ENCODE measurements around the gene NFIX.
A peak's percentile ranks its signal among the peaks of the same experiment; 100 is the strongest.

Gene NFIX

GRCh38 chr19:13082192-13083007, 87.1 kb downstream of the NFIX start:
- TF ChIP-seq CTCF (IDR thresholded peaks at IDR 0.05; ENCODE audit: insufficient read depth, low read length, poor library complexity, severe bottlenecking): peak; percentile 26
- Histone ChIP-seq H3K27me3 (replicated peaks; ENCODE audit: control insufficient read depth, insufficient read depth, low read length) (peaks cover 3% of the 10 kb centered on the region; the same call in 1 of the 2 replicates), H3K36me3 (ENCODE audit: control insufficient read depth, insufficient read depth, low read length) (no peaks in the 10 kb centered on the region), H3K4me3 (replicated peaks; ENCODE audit: low read depth, low read length) (no peak overlapping the region)
- no peak for DNase-seq (ENCODE audit: extremely low read depth, insufficient read length)

GRCh38 chr19:13083008-13083404, 87.7 kb downstream of the NFIX start:
- no peak for TF ChIP-seq CTCF (IDR thresholded peaks at IDR 0.05; ENCODE audit: insufficient read depth, low read length, poor library complexity, severe bottlenecking)
- no peak for DNase-seq (ENCODE audit: extremely low read depth, insufficient read length)
- Histone ChIP-seq H3K27me3 (replicated peaks; ENCODE audit: control insufficient read depth, insufficient read depth, low read length) (peaks cover 3% of the 10 kb centered on the region; the same call in 1 of the 2 replicates), H3K4me3 (replicated peaks; ENCODE audit: low read depth, low read length) (no peak overlapping the region), H3K36me3 (ENCODE audit: control insufficient read depth, insufficient read depth, low read length) (no peaks in the 10 kb centered on the region)

GRCh38 chr19:13083627-13084026, 88.4 kb downstream of the NFIX start:
- Histone ChIP-seq H3K36me3 (ENCODE audit: control insufficient read depth, insufficient read depth, low read length) (no peaks in the 10 kb centered on the region), H3K27me3 (replicated peaks; ENCODE audit: control insufficient read depth, insufficient read depth, low read length) (peaks cover 3% of the 10 kb centered on the region; the same call in 1 of the 2 replicates), H3K4me3 (replicated peaks; ENCODE audit: low read depth, low read length) (no peak overlapping the region)
- no peak for DNase-seq (ENCODE audit: extremely low read depth, insufficient read length)
- TF ChIP-seq CTCF (IDR thresholded peaks at IDR 0.05; ENCODE audit: insufficient read depth, low read length, poor library complexity, severe bottlenecking): no peak

GRCh38 chr19:13085666-13086065, 90.4 kb downstream of the NFIX start:
- TF ChIP-seq CTCF (IDR thresholded peaks at IDR 0.05; ENCODE audit: insufficient read depth, low read length, poor library complexity, severe bottlenecking): no peak
- DNase-seq (ENCODE audit: extremely low read depth, insufficient read length): no peak
- H3K36me3 ChIP-seq (ENCODE audit: control insufficient read depth, insufficient read depth, low read length): no peaks in the 10 kb centered on the region
- H3K4me3 ChIP-seq (replicated peaks; ENCODE audit: low read depth, low read length): no peak overlapping the region
- 0 out of 2 replicates have a peak, but pooled peaks cover 3% of the 10 kb centered on the region for H3K27me3 ChIP-seq (replicated peaks; ENCODE audit: control insufficient read depth, insufficient read depth, low read length)

GRCh38 chr19:13086341-13086740, 91.1 kb downstream of the NFIX start:
- no peak for TF ChIP-seq CTCF (IDR thresholded peaks at IDR 0.05; ENCODE audit: insufficient read depth, low read length, poor library complexity, severe bottlenecking)
- no peak overlapping the region for H3K4me3 ChIP-seq (replicated peaks; ENCODE audit: low read depth, low read length)
- 0 out of 2 replicates have a peak, but pooled peaks cover 3% of the 10 kb centered on the region for H3K27me3 ChIP-seq (replicated peaks; ENCODE audit: control insufficient read depth, insufficient read depth, low read length)
- no peaks in the 10 kb centered on the region for H3K36me3 ChIP-seq (ENCODE audit: control insufficient read depth, insufficient read depth, low read length)
- DNase-seq (ENCODE audit: extremely low read depth, insufficient read length): no peak

All from GM06990 (cell line).